GM12801 (cell line): ENCODE results near the gene CARD9.

Experiments used
- CTCF ChIP-seq: IDR thresholded peaks from one replicate; pipeline ENCODE4 v1.5.1; 2011; ENCODE audit warnings: control low read depth; ENCODE audit not compliant: insufficient read length; ENCODE audit errors: extremely low read depth

The CARD9 gene

GRCh38 chr9:136327304-136327974 is 46.0 kb downstream of the CARD9 start, which contains the start of gene GPSM1:
TSS of gene GPSM1 (plus strand) at chr9:136327539. CDS start at chr9:136327696, 157 bp downstream.
- no peak for TF ChIP-seq CTCF

- TF ChIP-seq CTCF: no peak
Observed at GRCh38 chr9:136326761-136327303, 46.6 kb downstream of the CARD9 start.

GRCh38 chr9:136326061-136326760 is 47.3 kb downstream of the CARD9 start:
- no peak for TF ChIP-seq CTCF

GRCh38 chr9:136325358-136325757 is 48.1 kb downstream of the CARD9 start:
- no peak for TF ChIP-seq CTCF

- TF ChIP-seq CTCF: no peak
Observed at GRCh38 chr9:136324501-136325300, 48.8 kb downstream of the CARD9 start.

GRCh38 chr9:136323371-136323789 is 50.1 kb downstream of the CARD9 start:
- no peak for TF ChIP-seq CTCF
